ENCODE measurements around the gene RXRG.

Gene RXRG

DNA sequence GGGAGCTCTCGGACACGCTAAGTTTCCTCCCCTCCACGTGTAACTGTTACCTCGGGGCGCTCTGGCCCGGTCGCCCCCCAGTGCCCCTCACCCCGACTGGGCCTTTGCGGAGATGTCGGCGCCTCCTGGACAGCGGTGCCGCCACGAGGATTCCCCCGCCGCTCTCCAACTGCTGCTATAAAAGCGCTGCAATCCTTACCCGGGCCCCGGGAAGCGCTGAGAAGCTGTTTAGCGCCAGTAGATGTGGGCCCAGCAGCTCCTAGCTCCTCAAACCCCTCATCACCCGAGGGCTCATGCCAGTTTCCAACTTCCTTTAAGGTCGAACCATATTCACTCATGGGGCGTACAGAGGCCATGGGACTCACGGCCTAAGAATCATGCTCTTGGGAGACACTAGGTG, 88.0 kb downstream of the RXRG start:
- TF ChIP-seq, protein P1, sequence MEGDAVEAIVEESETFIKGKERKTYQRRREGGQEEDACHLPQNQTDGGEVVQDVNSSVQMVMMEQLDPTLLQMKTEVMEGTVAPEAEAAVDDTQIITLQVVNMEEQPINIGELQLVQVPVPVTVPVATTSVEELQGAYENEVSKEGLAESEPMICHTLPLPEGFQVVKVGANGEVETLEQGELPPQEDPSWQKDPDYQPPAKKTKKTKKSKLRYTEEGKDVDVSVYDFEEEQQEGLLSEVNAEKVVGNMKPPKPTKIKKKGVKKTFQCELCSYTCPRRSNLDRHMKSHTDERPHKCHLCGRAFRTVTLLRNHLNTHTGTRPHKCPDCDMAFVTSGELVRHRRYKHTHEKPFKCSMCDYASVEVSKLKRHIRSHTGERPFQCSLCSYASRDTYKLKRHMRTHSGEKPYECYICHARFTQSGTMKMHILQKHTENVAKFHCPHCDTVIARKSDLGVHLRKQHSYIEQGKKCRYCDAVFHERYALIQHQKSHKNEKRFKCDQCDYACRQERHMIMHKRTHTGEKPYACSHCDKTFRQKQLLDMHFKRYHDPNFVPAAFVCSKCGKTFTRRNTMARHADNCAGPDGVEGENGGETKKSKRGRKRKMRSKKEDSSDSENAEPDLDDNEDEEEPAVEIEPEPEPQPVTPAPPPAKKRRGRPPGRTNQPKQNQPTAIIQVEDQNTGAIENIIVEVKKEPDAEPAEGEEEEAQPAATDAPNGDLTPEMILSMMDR (IDR thresholded peaks at IDR 0.05; ENCODE audit: low read depth, low read length, missing control alignments): no peak
- in situ Hi-C loops (cut with HindIII; ENCODE audit: low sequenced_read_pairs): no loop called here
- no peak overlapping the region for H3K4me3 ChIP-seq (ENCODE audit: low read depth, low read length)

DNA sequence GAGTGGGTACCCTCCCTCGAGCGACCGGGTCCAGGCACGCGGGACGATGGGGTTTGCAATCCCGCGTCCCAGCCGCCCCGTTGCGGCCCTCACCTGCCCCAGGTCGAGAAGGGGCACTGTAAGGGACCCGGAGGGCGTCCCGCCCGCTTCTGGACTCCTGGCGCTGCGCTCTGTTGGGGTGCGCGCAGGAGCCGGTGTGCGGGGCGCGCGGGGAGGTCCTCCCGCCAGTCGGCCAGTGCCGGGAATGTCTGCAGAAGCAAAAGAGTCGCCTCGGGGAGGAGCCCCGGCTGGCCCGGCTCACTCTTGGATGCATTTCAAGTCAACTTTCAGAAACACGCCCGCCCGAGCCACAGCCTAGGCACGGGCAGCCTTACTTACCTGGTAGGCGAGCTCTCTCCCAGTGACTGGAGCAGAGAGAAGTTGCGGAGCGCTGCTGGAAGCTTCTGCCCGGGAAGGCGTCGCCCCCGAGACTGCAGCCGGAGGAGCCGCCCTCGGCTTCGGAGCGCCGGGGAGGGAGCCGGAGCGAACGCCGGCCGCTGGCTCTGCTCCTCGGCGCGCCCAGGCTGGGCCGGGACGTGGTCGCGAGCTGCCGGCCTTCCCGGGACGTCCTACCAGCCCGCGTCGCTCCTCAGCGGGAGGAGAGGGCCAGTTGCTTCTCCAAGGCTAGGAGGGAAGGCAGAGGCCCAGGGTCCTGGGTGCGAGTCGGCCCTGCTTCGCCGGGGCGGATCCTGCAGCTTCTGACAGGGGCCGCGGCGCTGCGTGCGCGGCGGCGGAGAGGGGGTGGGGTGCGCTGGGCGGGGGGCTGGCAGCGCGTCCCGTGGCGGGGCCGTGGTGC, 88.7 kb downstream of the RXRG start, which contains the start of gene LMX1A:
Gene LMX1A, minus strand, starts transcription at position 739 of the 835 bp plus-strand sequence. CDS start 1,156 bp downstream, outside the sequence.
- TF ChIP-seq, protein P1 (IDR thresholded peaks at IDR 0.05; ENCODE audit: low read depth, low read length, missing control alignments): no peak
- in situ Hi-C loops (cut with HindIII; ENCODE audit: low sequenced_read_pairs): no loop called here
- DNase-seq (ENCODE audit: low read depth): no peak
- peak within 1 kb of the TSS; percentile 23 for H3K4me3 ChIP-seq (ENCODE audit: low read depth, low read length)

More for the DNA sequence above, 88.0 kb downstream of the RXRG start:
- no peak for DNase-seq (ENCODE audit: low read depth)

DNA sequence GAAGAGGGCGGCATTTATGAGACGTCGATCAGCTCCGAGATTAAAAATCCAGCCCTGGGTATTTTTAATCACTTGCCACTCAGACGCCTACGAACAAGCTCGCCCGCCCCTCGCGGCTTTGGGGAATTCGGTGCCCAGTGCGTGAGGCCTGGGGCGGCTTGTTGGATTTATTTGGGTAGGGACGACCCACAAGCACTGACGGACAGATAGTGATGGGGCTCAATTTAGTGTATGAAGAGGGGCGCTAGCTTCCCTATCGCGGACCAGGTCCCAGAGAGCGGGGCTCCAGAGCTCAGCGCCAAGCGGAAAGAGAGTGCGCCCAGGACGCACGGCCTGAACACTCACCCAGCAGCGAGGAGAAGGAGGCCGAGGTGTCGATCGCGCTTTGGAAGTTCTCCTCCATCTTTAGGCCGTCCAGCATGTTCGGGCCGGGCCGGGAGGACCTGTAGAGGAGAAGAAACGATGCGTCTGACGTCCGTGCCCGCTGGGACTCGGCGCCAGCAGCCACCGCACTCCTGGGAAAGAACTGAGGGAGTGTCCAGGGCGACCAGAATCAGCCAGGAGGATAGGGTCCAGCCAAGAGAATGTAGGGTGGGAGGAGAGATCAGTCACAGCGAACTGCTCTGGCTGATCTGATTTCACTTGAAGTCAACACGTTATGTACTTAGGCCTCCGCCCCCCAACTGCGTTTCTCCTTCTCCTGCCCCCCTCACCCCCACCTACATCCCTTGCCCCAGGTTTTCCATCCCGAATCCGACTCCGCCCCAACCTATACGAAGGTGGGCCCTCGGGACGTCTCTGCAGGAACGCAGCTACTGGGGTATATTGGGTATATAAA, 89.6 kb downstream of the RXRG start:
- H3K4me3 ChIP-seq (ENCODE audit: low read depth, low read length): no peak overlapping the region
- in situ Hi-C loops (cut with HindIII; ENCODE audit: low sequenced_read_pairs): no loop called here
- no peak for DNase-seq (ENCODE audit: low read depth)
- TF ChIP-seq, protein P1 (IDR thresholded peaks at IDR 0.05; ENCODE audit: low read depth, low read length, missing control alignments): no peak

DNA sequence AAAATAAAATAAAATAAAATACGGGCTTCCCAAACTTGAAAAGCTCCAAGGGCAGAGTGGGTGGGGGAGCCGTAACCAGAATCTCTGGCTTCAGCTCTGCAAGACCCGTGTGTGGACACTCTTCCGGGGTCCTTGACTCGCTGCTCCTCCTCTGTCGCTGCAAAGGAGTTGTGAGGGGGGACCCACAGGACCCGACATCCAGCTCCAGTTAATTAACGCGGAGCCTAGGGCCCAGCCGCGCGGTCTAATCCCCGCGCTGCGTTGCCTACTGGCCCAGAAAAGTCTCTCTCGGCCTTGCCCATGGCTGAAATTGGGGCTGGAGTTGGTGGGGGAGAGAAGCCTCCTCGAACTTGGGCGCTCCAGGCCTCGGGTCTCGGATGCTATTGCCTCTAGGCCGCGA, 90.2 kb downstream of the RXRG start:
- in situ Hi-C loops (cut with HindIII; ENCODE audit: low sequenced_read_pairs): no loop called here
- H3K4me3 ChIP-seq (ENCODE audit: low read depth, low read length): no peak overlapping the region
- TF ChIP-seq, protein P1 (IDR thresholded peaks at IDR 0.05; ENCODE audit: low read depth, low read length, missing control alignments): no peak
- DNase-seq (ENCODE audit: low read depth): no peak

DNA sequence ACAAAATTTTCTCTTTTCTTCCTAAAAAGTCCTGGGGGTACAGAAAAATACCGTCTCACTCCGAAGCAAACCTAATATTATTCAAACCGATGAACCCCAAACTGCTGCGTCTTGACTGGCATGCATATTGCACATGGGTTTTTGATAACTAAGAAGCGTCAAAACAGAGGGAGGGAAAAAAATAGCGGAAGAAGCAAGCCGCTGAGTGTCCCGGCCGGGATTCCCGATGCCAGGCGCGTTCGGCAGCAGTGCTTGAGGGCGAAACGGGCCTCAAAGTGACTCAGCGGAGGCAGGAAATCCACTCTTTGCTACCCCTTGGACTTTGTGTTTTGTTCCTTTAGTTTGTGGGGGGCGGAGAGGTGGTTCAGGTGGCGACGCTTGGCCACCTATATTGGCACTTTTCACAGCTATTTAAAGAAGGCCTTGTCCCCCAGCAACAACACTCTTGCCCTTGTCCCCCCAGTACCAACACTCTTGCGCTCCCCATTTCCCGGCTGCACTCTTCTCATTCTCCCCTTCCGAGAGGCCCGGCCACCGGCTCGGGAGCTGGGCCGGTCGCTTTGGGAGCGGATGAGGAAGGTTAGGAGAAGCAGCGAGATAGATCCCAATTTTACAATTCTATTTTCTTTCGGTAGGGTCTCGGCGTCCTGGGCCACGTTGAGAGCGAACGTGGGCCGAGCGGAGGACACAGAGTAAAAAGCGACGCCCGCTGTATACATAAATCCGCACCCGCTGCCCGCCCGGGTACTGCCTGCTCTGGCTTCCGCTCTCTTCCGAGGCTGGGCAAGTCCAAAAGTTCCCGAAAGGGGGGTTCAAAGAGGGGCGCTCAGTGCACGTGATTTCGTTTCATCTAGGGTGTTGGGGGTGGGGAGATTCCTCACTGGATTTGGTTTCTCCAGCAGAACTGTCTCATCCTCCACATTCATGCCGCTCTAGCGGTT, 90.9 kb downstream of the RXRG start:
- in situ Hi-C loops (cut with HindIII; ENCODE audit: low sequenced_read_pairs): no loop called here
- no peak overlapping the region for H3K4me3 ChIP-seq (ENCODE audit: low read depth, low read length)
- no peak for DNase-seq (ENCODE audit: low read depth)
- TF ChIP-seq, protein P1 (IDR thresholded peaks at IDR 0.05; ENCODE audit: low read depth, low read length, missing control alignments): no peak
